Stimulated activated CD8-positive, alpha-beta memory T cell treated with anti-CD3 and anti-CD28 coated beads, Interleukin-7, amount 100 ng/mL, for 1 hour (primary cell): ENCODE results near the gene RELA.

Experiments
- DNase-seq, 2 donors: peaks; one replicate each; pipeline ENCODE4 v3.0.0-alpha.2; 2020; ENCODE audit warnings: low read depth in 2 of 2

The RELA gene

DNA sequence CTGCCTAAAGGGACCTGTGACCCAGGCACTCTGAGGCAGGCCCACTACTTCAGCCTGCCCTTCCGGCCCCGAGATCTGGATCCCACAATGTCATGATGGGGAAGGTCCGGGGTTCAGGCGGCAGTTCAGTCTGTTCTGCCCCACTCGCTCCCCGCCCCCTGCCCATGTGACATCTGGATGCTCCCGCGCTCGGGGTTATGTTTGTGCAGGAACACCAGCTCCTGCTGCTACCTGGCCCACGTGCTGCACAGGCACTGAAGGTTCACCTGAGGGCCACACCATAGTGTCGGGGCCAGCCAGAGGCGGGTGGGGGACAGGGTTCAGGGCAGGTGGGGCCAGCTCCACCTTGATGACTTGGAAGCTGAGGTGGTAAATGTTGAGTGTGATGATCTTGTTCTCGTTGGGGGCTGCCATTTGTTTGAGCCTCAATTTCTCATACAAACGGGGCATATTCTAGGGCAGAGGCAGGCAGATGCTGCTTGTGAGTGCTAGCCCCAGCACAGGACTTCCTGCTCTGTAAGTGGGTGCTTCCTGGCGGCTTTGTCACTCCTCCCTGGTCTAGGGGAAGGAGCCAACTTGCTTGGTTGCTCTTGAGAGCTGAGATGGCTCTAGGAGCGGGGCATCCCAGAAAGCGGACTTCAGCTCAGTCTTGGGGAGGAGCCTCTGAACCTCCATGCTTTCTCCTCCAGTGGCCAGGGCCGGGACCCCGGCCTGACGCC is 29.2 kb downstream of the RELA start:
- DNase-seq: no peak

DNA sequence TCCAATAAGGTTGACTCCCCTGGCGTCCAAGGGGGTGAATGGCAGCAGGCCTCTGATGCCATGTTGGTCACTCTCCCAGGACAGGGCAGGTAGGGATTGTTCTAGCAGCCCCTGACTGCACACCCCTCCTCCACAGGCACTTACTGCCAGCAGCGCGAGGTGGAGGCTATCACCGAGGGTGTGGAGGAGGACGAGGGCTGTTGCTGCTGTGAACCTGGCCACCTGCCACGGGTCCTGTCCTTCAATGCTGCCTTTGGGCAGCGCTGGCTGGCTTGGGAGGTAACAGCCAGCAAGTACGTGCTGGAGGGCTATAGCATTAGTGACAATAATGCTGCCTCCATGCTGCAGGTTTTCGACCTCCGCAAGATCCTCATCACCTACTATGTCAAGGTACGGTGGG is 32.5 kb downstream of the RELA start:
- DNase-seq: no peak

DNA sequence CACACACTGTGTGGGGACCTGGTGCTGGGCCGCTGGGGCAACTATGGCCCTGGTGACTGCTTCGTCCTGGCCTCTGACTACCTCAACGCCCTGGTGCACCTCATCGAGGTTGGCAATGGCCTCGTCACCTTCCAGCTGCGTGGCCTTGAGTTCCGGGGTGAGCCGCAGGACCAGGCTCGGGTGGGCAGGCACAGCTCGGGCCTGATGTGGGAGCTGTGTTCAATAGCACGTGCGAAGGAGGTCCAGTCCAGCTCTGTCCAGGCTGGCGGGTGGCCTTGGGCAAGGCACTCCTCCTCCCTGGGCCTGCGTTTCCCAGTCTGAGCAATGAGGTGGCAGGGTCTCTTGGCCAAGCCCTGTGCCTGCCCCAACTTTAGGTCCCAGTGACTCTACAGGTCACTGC is 33.1 kb downstream of the RELA start:
- no peak for DNase-seq

DNA sequence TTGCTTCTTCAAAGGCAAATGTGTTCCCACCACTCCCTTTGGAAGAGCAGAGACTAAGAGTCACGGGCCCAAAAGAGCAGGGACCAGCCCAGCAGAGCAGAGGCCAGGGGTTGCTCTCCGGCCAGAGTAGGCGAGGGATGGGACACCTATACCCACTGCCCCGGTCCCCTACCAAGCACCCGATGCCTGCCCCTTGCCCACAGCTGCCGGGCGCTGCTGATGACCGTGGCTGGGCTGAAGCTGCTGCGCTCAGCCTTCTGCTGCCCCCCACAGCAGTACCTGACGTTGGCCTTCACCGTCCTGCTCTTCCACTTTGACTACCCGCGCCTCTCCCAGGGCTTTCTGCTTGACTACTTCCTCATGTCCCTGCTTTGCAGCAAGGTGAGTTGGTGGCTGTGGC is 35.5 kb downstream of the RELA start:
- DNase-seq: no peak

DNA sequence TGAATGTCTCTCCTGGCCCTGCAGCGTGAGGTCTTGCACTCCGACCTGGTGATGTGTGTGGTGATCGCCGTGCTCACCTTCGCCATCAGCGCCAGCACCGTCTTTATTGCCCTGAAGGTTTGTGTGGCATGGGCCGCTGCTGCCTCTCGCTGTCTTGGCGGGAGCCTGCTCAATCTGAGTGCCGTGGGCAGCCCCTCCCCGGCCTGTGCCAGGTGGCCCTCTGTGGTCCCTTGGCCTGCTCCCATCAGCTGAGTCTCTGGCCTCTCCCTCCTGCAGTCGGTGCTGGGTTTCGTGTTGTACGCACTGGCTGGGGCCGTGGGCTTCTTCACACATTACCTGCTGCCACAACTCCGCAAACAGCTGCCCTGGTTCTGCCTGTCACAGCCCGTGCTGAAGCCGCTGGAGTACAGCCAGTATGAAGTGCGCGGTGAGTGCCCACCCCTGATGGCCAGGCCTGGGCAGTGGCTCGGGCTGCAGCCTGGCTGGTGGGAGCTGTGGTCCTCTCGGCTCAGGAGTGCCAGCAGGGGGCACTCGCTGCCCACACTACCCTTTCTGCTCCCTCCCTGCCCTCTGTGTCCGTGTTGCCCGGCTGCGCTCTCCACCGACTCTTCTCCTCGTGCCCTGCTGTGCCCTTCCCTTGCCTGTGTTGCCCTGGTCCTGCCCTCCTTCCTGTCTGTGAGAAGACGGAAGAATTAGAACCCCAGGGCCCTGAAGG is 36.9 kb downstream of the RELA start:
- no peak for DNase-seq

DNA sequence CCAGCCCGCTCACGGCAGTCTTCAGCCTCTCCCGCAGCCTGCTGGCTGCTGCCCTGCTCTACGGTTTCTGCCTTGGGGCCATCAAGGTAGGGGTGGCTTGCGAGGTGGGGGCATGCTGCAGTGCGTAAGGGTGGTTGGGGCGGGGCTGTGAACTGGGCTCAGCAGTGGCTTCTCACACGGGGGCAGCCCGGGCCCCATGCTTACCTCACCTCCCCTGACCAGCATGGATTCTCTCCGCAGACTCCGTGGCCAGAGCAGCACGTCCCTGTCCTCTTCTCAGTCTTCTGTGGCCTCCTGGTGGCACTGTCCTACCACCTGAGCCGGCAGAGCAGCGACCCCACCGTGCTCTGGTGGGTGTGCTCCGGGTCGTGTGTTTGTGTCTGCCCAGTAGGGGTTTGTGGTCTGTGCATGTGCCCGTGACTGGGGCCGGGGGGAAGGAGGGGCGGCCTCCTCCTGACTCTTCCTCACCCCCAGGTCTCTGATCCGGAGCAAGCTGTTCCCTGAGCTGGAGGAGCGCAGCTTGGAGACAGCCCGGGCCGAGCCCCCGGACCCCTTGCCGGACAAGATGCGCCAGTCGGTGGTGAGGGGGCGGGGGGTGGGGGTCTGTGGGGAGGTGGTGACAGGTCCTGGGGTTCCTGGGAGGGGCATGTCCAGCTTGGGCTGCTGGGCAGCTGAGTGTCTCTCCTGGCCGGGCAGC is 37.6 kb downstream of the RELA start:
- no peak for DNase-seq

DNA sequence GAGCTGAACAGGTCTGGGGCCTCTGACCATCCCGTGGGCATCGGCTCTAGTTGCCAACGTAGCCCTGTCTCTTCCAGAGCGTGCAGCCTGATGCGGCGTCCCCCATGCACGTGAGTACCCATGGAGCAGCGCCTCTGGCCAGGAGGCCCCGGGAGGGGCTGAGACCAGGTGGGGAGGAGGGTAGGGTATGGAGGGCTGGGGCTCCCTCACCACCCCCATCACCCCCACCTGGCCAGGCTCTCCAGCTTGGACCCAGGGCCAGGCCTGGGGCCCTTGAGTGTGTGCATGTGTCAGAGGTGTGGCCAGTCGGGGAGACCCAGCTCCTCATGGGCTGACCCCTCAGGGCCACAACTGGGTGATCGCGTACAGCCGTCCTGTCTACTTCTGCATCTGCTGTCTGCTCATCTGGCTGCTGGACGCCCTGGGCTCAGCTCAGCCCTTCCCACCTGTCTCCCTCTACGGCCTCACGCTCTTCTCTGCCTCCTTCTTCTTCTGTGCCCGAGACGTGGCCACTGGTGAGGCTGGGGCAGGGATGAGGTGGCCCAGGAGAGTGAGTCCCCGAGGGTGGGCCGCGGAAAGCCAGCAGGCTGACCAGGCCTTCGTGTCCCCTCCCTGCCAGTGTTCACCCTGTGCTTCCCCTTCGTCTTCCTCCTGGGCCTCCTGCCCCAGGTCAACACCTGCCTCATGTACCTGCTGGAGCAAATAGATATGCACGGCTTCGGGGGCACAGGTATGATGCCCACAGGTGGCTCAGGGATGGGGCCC is 38.7 kb downstream of the RELA start:
- DNase-seq: no peak

DNA sequence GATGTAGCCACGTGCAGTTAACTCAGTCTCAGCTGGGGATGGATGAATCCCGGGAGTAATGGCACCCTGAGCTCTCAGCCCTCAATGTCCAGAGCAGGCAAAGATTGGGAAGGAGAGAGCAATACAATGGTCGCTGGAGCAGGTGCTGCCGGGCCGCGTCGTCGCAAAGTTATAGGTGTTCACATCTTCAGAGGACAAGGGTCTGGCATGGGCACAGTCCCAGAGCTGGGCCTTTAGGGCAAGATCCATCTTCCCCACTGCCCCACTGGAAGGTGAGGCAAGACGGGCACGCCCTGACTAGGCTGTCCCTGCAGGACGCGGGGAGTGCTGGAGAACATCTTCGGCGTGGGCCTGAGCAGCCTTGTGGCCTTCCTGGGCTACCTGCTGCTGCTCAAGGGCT is 39.5 kb downstream of the RELA start:
- no peak for DNase-seq

DNA sequence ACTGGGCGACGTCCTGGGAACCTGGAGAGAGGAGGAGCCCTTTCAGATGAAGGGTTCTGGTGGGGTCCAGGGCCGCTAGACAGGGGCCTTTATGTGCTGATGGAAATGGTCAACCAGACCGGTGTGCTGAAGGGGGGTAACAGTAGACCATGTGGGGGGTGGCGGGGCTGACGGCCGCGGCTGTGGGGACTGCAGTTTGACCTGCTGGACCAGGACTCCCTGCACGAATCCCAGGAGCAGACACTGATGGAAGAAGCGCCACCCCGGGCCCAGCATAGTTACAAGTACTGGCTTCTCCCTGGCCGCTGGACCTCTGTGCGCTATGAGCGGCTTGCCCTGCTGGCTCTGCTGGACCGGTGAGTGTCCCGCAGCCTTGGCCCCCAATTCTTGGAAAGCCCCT is 40.7 kb downstream of the RELA start:
- no peak for DNase-seq

DNA sequence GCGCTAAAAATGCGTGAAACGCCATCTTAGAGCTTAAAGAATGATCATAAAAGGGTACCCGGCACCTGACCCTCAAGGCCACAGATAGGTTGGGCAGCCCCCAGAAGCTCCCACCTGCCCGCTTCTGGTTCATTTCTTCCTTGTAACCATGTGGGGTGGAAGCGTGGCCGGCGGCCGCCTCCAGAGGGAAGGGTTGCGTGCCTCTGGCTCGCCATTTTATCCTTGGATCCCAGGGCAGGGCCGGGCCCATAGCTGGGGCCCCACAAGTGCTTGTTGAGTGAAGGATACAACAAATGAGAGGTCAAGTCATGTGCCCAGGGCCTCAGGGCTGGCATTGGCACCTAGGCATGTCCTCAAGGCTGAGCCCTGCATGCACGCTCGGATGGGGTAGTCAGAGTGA is 41.3 kb downstream of the RELA start:
- DNase-seq: no peak

DNA sequence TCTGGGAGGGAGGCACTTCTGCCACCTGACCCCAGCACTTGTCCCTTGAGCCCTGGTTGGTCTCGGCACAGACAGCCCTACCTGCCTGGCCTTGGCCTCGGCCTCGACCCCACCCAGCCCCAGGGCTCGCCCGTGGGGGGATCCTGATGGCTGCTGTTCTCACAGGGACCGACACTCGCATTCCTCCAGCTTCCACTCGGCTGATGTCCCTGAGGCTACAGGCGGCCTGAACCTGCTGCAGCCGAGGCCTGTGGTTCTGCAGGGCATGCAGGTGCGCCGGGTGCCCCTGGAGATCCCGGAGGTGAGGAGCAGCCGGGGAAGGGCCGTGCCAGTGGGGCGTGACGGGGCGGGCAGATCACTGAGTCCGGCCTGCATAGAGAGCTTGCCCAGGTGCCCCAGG is 42.0 kb downstream of the RELA start:
- no peak for DNase-seq

DNA sequence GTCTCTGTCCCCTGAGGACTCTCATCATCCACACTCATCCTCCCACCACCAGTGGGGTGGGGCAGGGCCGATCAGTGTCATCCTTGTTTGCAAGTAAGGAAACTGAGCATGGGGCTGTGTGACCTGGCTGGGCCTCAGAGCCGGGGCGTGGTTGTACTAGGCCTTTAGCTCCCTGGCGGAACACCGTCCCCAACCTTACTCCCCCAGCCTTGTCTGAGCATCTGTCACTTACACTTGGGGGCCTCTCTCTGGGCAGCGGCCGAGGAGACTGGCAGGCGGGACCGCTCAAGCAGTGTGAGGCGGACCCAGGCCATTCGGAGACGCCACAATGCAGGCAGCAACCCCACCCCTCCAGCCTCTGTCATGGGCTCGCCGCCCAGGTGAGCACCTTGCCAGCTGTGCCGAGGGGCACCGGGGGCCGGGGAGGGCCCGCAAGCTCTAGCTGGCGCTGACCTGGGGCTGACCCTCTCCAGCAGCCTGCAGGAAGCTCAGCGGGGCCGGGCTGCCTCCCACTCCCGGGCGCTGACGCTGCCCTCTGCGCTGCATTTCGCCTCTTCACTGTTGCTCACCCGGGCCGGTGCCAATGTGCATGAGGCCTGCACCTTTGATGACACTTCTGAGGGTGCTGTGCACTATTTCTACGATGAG is 43.3 kb downstream of the RELA start:
- DNase-seq: no peak

DNA sequence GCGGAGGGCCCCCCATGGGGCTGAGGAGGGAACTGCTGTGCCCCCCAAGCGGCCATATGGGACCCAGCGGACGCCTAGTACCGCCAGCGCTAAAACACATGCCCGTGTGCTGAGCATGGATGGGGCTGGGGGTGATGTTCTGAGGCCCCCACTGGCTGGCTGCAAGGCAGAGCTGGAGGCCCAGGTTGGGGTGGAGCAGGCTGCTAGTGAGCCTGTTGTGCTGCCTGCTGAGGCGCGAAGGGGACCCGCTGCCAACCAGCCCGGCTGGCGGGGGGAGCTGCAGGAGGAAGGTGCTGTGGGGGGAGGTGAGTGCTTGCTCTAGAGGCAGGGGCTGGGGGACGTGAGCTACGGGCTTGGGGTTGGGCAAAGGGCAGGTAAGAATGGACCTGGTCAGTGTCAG is 44.0 kb downstream of the RELA start:
- DNase-seq: no peak

DNA sequence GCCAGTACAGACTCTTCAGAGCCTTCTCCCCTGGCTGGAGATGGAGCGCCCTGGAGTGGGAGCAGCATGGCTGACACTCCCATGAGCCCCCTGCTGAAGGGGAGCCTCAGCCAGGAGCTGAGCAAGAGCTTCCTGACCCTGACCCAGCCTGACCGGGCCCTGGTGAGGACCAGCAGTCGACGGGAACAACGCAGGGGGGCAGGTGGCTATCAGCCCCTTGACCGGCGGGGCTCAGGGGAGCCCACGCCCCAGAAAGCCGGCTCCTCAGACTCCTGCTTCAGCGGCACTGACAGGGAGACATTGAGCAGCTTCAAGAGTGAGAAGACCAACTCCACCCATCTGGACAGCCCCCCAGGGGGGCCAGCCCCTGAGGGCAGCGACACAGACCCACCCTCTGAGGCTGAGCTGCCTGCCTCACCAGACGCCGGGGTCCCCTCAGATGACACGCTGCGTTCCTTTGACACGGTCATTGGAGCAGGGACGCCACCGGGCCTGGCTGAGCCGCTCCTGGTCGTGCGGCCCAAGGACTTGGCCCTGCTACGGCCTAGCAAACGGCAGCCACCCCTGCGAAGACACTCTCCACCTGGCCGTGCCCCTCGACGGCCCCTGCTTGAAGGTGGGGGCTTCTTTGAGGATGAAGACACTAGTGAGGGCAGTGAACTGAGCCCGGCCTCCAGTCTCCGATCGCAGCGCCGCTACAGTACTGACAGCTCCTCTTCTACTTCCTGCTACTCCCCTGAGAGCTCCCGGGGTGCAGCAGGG is 44.5 kb downstream of the RELA start:
- no peak for DNase-seq

DNA sequence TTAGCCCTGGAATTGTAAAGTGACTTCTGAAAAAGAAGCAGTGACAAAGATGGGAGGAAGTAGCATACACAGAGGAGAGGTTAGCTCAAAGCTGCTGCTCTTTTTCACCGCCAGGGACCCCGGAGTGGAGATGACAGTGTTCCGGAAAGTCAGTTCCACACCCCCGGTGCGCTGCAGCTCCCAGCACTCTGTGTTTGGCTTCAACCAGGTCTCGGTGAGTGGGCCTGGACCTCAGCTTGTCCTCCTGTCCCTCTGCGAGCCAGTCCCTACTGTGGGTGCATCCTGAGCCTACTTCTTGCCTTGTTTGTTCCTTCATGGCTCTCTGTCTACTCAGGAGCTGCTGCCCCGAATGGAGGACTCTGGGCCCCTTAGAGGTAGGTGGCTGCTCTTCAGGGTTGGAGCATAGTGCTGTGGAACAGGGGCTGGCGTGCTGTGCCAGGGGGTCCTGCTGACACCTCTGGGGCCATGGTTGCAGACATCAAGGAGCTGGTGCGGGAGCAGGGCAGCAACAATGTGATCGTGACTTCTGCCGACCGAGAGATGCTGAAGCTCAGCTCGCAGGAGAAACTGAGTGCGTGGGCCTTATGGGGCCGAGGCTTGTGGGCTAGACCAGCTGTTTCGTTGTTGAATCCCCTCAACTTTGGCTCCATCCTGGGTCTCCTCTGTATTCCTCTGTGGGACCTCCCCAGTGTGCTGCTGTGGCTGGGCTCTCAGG is 45.4 kb downstream of the RELA start:
- DNase-seq: no peak

DNA sequence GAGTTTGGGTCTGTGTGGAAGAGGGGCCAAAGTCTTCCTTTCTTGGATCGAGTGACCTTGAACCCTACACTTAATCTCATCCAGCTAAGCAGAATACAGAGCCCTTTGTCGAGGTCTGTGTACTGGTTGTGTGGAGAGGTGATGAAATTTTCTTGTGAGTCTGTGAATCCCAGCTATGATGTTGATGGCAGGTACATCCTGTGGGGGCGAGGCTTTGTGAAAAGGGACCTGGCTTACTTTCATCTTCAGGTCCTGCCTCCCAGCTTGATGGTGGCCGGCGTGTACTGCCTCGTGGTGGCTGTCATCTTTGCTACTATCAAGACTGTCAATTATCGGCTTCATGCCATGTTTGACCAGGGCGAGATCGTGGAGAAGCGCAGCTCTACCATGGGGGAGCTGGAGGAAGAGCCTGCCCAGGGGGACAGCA is 46.1 kb downstream of the RELA start:
- DNase-seq: no peak

DNA sequence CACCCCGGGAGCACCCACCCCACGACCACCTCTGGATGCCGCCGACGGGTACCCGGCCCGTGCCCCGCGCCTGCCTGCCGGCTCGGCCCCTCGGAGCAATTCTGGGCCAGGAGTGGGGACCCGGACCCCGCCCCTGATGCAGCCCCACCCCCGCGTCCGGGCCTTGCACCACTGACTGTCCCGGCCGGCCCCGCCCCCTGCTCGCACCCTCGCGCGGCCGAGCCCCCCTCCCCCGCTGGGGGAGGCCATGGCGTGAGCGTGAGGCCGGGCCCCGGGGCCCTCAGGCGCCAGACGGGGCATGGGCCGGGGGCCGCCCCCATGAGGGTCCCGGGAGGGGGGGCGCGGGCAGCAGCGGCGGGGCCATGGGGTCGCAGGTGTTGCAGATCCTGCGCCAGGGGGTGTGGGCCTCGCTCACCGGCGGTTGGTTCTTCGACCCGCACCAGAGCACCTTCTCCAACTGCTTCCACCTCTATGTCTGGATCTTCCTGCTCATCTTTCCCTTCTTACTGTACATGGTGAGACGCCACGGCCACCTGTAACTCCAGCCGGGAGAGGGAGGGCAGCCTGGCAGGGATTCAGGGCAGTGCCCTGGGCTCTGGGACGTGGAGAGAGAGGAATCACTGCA is 46.7 kb downstream of the RELA start:
- DNase-seq: no peak

DNA sequence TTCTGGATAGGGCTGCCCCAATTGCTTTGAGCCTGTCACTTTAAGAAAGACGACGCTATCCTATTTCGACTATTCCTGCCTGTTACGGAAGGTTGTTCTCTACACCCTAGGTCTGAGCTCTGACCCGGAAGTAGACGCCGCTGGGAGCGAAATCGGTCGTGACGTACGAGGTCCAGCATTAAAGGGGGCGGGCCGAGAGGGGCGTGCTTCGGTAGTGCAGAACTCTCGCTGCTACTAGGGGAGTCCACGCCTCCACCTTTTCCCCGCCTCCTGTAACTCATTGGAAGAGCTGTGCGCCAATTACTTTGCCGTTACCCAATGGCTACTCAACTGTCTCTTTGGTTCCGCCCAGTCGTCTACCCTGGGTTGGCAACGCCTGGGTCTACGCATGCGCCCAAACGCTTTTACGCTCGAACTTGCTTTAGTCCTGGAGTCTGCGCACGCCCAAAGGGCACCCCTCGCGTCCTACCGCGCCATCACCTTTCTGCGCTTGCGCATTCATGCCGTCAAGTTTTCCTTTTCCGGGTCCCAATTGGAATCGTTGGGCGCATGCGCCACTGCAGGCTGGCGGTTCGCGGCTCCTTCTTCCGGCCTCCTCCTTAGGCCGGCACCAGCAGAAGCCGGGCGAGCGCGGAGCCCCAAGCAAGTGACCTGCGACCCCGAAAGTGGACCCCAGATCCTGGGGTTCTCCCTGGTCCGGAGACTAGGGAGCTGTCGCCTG is 47.3 kb downstream of the RELA start, which contains the start of gene PCNX3:
Gene PCNX3 (plus strand): TSS at position 548 of the 721 bp plus-strand sequence. CDS start 536 bp downstream, outside the sequence.
- peak; percentile 100 for DNase-seq
